Measurements from ENCODE around the gene ESYT3.
"Not testable (repeated sequence)": the region's sequence is repeated elsewhere in the genome, so short reads cannot be mapped to it uniquely, and the experiment has no call there.

The ESYT3 gene

DNA sequence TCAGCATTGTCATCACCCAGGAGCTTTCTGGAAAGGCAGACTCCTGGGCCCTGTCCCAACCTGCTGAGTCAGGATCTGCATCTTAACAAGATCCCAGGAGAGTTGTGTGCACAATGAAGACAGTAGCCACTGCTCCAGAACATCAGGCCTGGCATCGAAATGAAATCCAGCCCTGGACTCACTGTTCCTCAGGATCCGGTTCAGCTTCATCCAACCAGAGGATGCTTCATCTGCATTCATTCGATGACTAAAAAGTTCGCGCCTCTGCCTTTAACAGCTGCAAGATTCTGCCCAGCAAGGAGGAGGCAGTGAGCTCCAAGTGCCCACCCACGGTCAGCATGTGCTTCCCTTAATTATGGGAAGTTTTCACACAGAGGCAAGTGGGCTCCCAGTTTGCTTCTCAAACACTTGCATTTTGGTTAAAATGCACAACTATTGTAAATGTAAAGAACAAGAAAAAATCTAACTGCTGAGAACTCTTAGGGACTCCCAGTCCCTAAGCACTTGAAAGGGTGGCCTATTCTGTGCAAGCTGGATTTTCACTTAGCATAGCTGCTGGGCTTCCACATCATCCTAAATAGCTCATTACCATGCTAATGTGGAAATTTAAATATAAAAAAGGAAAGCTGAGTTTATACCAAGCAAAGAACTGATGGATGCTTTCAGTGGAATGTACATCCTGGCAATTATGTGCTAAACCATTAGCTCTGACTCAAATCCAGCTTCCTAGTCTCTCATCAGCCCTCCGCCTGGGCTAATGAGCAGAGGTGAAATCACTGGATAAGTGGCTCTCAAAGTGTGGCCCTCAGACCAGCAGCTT, 25.5 kb upstream of the ESYT3 start:
- DNase-seq, result no peak

- no peak for DNase-seq
Observed at GRCh38 chr3:138412821-138413551, 21.4 kb upstream of the ESYT3 start.

DNA sequence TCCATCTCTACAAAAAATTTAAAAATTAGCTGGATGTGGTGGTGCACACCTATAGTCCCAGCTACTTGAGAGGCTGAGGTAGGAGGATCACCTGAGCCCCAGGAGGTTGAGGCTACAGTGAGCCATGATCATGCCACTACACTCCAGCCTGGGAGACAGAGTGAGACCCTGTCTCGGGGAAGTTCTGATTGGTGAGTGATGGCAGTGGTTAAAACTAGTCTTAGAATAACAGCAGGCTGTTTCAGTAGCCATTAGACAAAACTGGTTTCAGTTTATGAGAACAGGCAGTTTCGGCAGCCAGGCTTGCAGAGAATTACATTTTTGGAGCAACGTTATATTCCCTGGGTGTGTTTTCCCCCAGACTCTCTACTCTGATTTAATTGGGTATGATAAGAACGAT, 18.2 kb upstream of the ESYT3 start:
- not testable (repeated sequence) for DNase-seq

- peak; percentile 60 for DNase-seq
Observed at GRCh38 chr3:138417559-138417982, 16.8 kb upstream of the ESYT3 start.

GRCh38 chr3:138418601-138419206, 15.7 kb upstream of the ESYT3 start:
- no peak for DNase-seq

DNA sequence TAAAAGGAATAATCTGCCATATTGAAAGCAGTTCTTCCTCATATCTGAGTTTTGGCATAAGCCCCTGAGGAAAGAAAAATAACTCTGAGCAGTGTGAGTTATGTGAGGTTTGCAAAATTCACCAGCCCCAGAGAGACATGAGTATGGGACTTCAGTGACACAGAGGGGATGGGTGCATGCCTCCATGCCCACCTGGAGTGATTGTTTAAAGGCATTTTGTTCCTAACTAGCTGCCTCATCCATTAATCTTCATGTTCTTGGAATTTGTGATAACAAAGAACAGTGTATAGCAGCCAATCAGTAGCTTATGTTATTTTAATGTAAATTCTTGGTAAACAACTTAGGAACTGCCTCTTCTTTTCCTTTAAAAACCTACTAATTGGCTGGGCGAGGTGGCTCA, 11.1 kb upstream of the ESYT3 start:
- DNase-seq, result no peak

DNA sequence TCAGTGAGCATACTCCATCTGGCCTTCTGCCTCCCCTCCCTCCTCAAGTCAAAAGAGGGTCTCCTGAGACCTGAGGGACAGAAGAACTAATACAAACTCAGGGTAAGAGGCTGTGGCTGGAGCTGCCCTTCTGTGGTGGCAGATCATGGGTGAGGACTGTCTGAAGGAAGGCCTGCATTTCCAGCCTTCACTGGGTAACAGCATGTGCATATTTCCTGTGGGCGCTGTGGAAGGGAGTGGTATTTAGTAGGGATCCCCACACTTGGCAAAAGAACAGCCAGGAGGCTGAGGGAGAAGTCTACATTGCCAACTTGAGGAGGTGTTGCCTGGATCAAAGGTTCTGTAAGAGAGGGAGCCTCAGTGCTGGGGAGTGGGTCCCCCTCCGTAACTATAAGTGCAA, 10.1 kb upstream of the ESYT3 start:
- DNase-seq, result no peak

DNA sequence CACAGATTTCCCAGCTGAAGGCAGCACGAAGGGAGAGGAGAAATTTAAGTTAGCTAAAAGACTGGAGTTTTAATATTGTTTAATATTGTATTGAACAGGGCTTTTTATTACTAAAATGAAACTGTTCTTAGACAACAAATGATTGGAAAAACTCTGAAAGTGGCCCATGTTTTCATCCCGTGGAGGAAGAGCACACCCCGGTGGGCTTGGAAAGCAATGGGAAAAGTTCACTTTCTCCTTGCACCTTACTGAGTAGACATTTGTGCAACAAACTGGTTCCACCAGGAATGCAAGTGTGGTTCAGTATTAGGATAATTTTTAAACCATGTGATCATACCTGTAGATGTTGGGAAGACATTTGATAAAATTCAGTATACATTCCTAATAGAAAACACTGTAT, 8.2 kb upstream of the ESYT3 start:
- DNase-seq, result no peak

DNA sequence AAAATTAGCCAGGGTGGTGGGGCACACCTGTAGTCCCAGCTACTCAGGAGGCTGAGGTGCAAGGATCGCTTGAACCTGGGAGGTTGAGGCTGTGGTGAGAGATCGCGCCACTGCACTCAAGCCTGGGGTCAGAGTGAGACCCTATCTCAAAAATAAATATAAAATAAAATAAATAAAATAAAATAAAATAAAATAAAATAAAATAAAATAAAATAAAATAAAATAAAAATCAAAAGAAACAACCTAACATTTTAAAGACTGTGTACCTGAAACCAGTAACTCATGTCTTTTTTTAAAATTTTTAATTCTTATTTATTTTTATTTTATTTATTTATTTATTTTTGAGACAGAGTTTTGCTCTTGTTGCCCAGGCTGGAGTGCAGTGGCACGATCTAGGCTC, 7.7 kb upstream of the ESYT3 start:
- not testable (repeated sequence) for DNase-seq

- DNase-seq, result no peak
Observed at GRCh38 chr3:138429665-138430064, 4.8 kb upstream of the ESYT3 start.

- no peak for DNase-seq
Observed at GRCh38 chr3:138432576-138433240, 1.7 kb upstream of the ESYT3 start.

- DNase-seq, result no peak
Observed at GRCh38 chr3:138433892-138434275, 532 bp upstream of the ESYT3 start.

DNA sequence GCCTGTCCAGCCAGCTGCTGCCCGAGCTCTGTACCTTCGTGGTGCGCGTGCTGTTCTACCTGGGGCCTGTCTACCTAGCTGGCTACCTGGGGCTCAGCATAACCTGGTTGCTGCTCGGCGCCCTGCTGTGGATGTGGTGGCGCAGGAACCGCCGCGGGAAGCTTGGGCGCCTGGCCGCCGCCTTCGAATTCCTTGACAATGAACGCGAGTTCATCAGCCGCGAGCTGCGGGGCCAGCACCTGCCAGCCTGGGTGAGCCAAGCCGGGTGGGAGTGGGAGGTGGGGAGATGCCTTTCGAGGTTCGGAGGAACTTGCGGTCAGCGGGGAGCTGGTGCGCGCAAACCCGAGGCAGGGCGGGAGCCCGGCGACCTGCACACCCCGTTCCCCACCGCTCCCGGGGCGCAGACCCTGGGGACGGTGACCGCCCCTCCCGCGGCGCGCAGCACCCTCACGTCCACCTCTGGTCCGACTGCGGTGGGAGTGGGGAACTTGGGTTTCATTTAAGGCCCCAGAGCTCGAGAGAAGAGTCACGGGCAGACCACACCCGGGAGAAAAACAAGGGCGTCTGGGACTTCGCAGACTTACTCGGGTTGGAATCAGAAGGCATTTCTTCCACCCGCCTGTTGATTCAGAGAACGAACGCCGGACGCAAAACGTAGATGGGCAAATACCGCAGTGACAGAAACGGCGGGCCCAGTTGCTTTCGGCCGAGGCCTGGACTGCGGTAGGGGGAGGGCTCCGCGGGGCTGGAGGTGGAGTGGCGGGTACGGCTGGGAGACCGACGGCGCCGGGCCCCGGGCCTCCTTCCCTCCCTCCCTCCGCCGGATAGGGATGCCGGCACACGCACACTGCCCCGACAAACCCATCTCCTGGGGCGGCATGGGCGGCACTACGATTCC, 708 bp downstream of the ESYT3 start:
- DNase-seq, result no peak

DNA sequence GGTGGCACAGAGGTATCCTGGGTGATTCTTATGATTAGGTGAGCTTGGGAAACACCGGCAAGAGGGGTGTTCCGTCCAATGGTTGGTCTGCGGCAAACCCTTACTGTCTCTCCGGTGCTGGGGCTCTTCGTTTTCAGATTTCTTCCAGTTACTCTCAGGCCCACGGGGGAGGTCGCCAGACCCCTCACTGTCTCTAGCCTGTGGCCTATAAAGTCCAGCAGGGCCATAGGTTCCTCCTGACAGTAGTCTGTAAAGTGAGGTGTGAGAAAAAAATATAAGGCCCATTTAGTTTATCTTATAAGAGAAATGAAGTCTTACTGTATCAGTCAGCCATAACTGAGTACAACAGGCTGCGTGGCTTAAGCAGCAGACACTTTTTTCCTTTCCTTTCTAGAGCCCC, 1.4 kb downstream of the ESYT3 start:
- no peak for DNase-seq

DNA sequence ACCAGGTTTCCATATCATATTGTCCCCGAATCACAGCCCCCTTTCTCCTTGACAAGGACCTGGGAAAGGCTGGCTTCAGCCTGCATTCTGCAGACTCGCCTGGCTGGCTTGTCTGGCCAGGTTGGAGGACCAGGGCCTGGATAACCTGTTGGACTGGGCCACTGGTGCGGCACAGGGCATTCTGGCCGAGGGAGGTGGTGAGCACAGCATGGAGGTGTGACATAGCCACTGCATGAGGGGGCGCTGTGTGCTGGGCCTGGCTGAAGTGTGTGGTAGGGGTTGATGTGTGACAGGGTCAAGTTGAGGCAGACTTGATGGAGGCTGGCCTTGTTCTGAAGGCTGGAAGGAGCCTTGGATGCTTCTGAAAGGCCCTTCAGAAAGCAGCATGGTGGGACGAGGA, 2.9 kb downstream of the ESYT3 start:
- DNase-seq, result no peak

- no peak for DNase-seq
Observed at GRCh38 chr3:138438896-138439295, 4.5 kb downstream of the ESYT3 start.

GRCh38 chr3:138439646-138440045, 5.2 kb downstream of the ESYT3 start:
- no peak for DNase-seq

DNA sequence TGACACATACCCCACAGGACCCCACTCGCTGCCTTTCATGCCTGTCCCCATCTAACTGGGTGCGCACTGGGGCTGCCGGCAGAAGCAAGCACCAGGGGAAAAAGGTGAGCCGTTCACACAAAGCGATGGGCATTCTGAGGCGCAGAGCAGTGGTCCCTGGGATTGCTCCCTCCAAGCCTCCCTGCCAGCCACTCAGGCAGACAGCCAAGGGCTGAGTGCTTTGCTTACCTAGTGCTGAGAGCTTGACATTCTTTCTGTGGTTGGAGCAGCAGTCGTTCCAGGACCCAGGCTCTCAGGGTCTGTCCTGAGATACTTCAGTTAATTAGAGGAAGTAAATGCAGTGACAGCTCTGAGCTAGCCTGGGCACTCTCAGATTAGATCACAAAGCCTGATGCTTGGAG, 5.7 kb downstream of the ESYT3 start:
- no peak for DNase-seq

DNA sequence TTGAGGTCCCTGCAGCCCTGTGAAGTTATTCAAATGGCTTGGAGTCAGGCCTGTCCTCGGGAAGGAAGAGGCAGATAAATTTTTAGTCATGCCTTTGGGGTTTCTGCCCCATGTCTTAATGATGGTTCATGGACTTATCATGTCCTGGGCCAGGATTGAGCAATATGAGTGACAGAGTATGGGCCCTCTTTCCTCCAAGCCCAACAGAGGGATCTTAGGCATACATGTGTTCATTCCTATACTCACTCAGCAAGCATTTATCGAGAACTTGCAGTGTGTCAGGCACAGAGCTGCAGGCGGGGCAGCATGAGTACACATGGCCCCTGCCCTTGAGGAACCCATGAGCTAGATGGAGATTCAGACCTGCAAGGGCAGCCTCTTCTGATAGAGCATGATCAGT, 6.2 kb downstream of the ESYT3 start:
- DNase-seq, result no peak

- DNase-seq, result no peak
Observed at GRCh38 chr3:138441256-138441655, 6.8 kb downstream of the ESYT3 start.

GRCh38 chr3:138441742-138442141, 7.3 kb downstream of the ESYT3 start:
- no peak for DNase-seq

DNA sequence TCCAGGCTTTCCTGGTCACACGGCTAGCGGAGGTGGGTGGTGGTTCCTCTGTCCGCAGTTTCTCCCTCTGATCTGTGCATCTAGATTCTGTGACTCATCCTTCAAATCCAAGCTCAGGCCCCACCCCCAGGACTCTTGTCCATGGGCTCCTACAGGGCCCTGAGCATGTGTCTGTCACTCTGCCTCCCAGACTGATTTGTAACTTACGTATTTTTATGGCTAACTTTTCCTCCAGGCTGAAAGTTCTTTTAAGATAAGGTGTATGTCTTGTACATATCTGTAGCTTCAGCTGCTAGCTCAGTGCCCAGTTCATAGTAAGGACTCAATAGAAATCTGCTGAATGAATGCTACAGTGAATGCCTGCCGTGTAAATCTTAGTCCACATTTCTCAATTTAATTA, 8.0 kb downstream of the ESYT3 start:
- DNase-seq, result no peak

All from CD4-positive, alpha-beta T cell treated with Interleukin-10 for 1 hour (primary cell).